Activated CD8-positive, alpha-beta T cell treated with anti-CD3 and anti-CD28 coated beads for 36 hours (primary cell): ENCODE data around the gene CD226. TPM values are rescaled to one million over a fixed set of nuclear protein-coding genes. Genes with fewer than 3 reads are reported as not detected.

Source experiments
- ATAC-seq: fragments of 200-7000 bp; cut with Tn5 transposase; one replicate; pipeline ENCODE4 v1.10.0; 2021; ENCODE audit warnings: mild to moderate bottlenecking, moderate library complexity
- CTCF ChIA-PET: fragments of 350-600 bp; sonication (Branson Sonifier 250); formaldehyde crosslinking; loops from one replicate; lab custom pipeline; 2021; ENCODE audit warnings: antibody characterized with exemption; lab: Charles Lee
- POLR2A ChIA-PET: fragments of 350-600 bp; sonication (Branson Sonifier 250); formaldehyde crosslinking; loops from one replicate; lab custom pipeline; 2021; ENCODE audit warnings: antibody characterized with exemption; lab: Charles Lee
- DNase-seq: peaks from one replicate; pipeline ENCODE4 v3.0.0-alpha.2; 2020
- H3K27ac Mint-ChIP-seq: one replicate; pipeline ENCODE4 v1.8.0; 2021; ENCODE audit warnings: mild to moderate bottlenecking, mixed read lengths
- H3K27me3 Mint-ChIP-seq: one replicate; pipeline ENCODE4 v1.8.0; 2021; ENCODE audit warnings: mixed read lengths
- H3K36me3 Mint-ChIP-seq: one replicate; pipeline ENCODE4 v1.8.0; 2021; ENCODE audit warnings: low read depth, mixed read lengths
- H3K4me1 Mint-ChIP-seq: one replicate; pipeline ENCODE4 v1.8.0; 2021; ENCODE audit warnings: low read depth, mixed read lengths
- H3K4me3 Mint-ChIP-seq: one replicate; pipeline ENCODE4 v1.8.0; 2021; ENCODE audit warnings: mild to moderate bottlenecking, moderate library complexity, mixed read lengths
- H3K9me3 Mint-ChIP-seq: one replicate; pipeline ENCODE4 v1.8.0; 2021; ENCODE audit warnings: mixed read lengths
- CTCF ChIP-seq: fragments of 200-600 bp; IDR thresholded peaks from one replicate; pipeline ENCODE4 v1.8.0; 2022; ENCODE audit warnings: antibody characterized with exemption, mild to moderate bottlenecking
- intact Hi-C: fragments of 100-400 bp; cut with micrococcal nuclease; formaldehyde crosslinking; loops from one replicate; pipeline ENCODE4 v1.10.0; 2022
- total RNA-seq, 2 experiments: library from RNA; stranded (reverse); gene quantifications; one replicate each; pipeline ENCODE4 v1.2.3, GENCODE V29; 2021

CD226 gene
- total RNA-seq, 2 experiments from 2014 or later = 41.5 to 41.7 TPM

GRCh38 chr18:69890558-69890957 lies 57.1 kb downstream of the CD226 start:
- peaks cover 64% of the 10 kb centered on the region for H3K36me3 Mint-ChIP-seq
- ChIA-PET POLR2A (no interaction called here), CTCF (no interaction called here)
- peak; percentile 21 for ATAC-seq
- intact Hi-C loops = loop anchor here (2.0 kb wide), 1 partner anchor 54 kb away; no protein-coding TSS in a partner anchor
- H3K27me3 Mint-ChIP-seq = no peaks in the 10 kb centered on the region
- peak overlapping the region; percentile 88 for H3K27ac Mint-ChIP-seq
- peaks cover 67% of the 10 kb centered on the region for H3K4me1 Mint-ChIP-seq
- peaks cover 7% of the 10 kb centered on the region for H3K9me3 Mint-ChIP-seq
- DNase-seq = no peak
- H3K4me3 Mint-ChIP-seq = peak overlapping the region; percentile 16
- TF ChIP-seq CTCF = no peak

- DNase-seq = peak; percentile 52
- POLR2A ChIA-PET = interaction anchor here (1.0 to 2.6 kb wide), 2 partner anchors 9 to 56 kb away, joined by 6 to 11 read pairs; no protein-coding TSS in a partner anchor
- intact Hi-C loops = loop anchor here (2.0 kb wide), 1 partner anchor 46 kb away; no protein-coding TSS in a partner anchor
- Mint-ChIP-seq H3K9me3 (peaks cover 7% of the 10 kb centered on the region), H3K36me3 (peaks cover 60% of the 10 kb centered on the region), H3K4me3 (peak overlapping the region; percentile 39), H3K27ac (peak overlapping the region; percentile 88), H3K4me1 (peaks cover 77% of the 10 kb centered on the region), H3K27me3 (no peaks in the 10 kb centered on the region)
- no peak for TF ChIP-seq CTCF
- ATAC-seq = peak; percentile 37
- CTCF ChIA-PET = interaction anchor here (0.8 to 1.6 kb wide), 2 partner anchors 46 to 160 kb away, joined by 4 to 5 read pairs; no protein-coding TSS in a partner anchor
Observed at GRCh38 chr18:69889009-69889408, 58.7 kb downstream of the CD226 start.

GRCh38 chr18:69887256-69887655 lies 60.4 kb downstream of the CD226 start:
- no peak for ATAC-seq
- no peak for DNase-seq
- peaks cover 76% of the 10 kb centered on the region for H3K4me1 Mint-ChIP-seq
- ChIA-PET POLR2A (interaction anchor here (1.2 to 3.5 kb wide), 2 partner anchors 10 to 49 kb away, joined by 3 to 14 read pairs; no protein-coding TSS in a partner anchor), CTCF (no interaction called here)
- H3K27me3 Mint-ChIP-seq = no peaks in the 10 kb centered on the region
- peaks cover 43% of the 10 kb centered on the region for H3K36me3 Mint-ChIP-seq
- TF ChIP-seq CTCF = no peak
- peaks cover 7% of the 10 kb centered on the region for H3K9me3 Mint-ChIP-seq
- H3K4me3 Mint-ChIP-seq = no peak overlapping the region
- intact Hi-C loops = no loop called here
- H3K27ac Mint-ChIP-seq = peak overlapping the region; percentile 73

- ChIA-PET CTCF (interaction anchor here (1.4 to 1.6 kb wide), 2 partner anchors 12 to 71 kb away, joined by 4 to 6 read pairs; no protein-coding TSS in a partner anchor), POLR2A (interaction anchor here (0.7 to 3.5 kb wide), 9 partner anchors 9 to 162 kb away, joined by 3 to 14 read pairs (median 4); no protein-coding TSS in a partner anchor)
- Mint-ChIP-seq H3K27ac (peak overlapping the region; percentile 95), H3K36me3 (peaks cover 34% of the 10 kb centered on the region), H3K4me1 (peaks cover 70% of the 10 kb centered on the region), H3K9me3 (peaks cover 4% of the 10 kb centered on the region), H3K4me3 (peak overlapping the region; percentile 59), H3K27me3 (no peaks in the 10 kb centered on the region)
- intact Hi-C loops = no loop called here
- peak; percentile 69 for ATAC-seq
- TF ChIP-seq CTCF = no peak
- DNase-seq = peak; percentile 80
Observed at GRCh38 chr18:69885841-69886531, 61.7 kb downstream of the CD226 start.

GRCh38 chr18:69885355-69885754 lies 62.3 kb downstream of the CD226 start:
- Mint-ChIP-seq H3K27me3 (no peaks in the 10 kb centered on the region), H3K36me3 (peaks cover 30% of the 10 kb centered on the region), H3K4me3 (peak overlapping the region; percentile 59), H3K9me3 (peaks cover under 1% of the 10 kb centered on the region), H3K4me1 (peaks cover 65% of the 10 kb centered on the region), H3K27ac (peak overlapping the region; percentile 95)
- ChIA-PET POLR2A (interaction anchor here (0.7 to 3.5 kb wide), 8 partner anchors 10 to 161 kb away, joined by 3 to 14 read pairs (median 4); no protein-coding TSS in a partner anchor), CTCF (interaction anchor here (1.0 to 1.6 kb wide), 3 partner anchors 13 to 221 kb away, joined by 3 to 6 read pairs (median 4); no protein-coding TSS in a partner anchor)
- ATAC-seq = no peak
- DNase-seq = no peak
- intact Hi-C loops = no loop called here
- no peak for TF ChIP-seq CTCF
